NCI-H2171 treated with DMSO at 0.1 percent for 48 hours (cell line): ENCODE results near the gene MACROH2A1.

Experiments
- DNase-seq: peaks from one replicate; lab custom pipeline; 2025; lab: John Stamatoyannopoulos, UW

MACROH2A1 gene

GRCh38 chr5:135313946-135314345, 85.1 kb downstream of the MACROH2A1 start:
- DNase-seq = no peak

- no peak for DNase-seq
These were observed 85.6 kb downstream of the MACROH2A1 start for GRCh38 chr5:135313405-135313804.

- DNase-seq = no peak
These were observed 86.6 kb downstream of the MACROH2A1 start for GRCh38 chr5:135312255-135312935.

GRCh38 chr5:135310328-135310989, 88.6 kb downstream of the MACROH2A1 start:
- DNase-seq = no peak

GRCh38 chr5:135309391-135310327, 89.4 kb downstream of the MACROH2A1 start:
- no peak for DNase-seq

GRCh38 chr5:135308752-135309151, 90.3 kb downstream of the MACROH2A1 start:
- no peak for DNase-seq

GRCh38 chr5:135308245-135308644, 90.8 kb downstream of the MACROH2A1 start:
- no peak for DNase-seq

- DNase-seq = no peak
These were observed 91.7 kb downstream of the MACROH2A1 start for GRCh38 chr5:135307143-135307903.

- no peak for DNase-seq
These were observed 92.5 kb downstream of the MACROH2A1 start for GRCh38 chr5:135306557-135306956.

GRCh38 chr5:135304352-135305221, 94.4 kb downstream of the MACROH2A1 start:
- DNase-seq = no peak

- no peak for DNase-seq
These were observed 95.4 kb downstream of the MACROH2A1 start for GRCh38 chr5:135303582-135304173.

- DNase-seq = no peak
These were observed 101.9 kb downstream of the MACROH2A1 start for GRCh38 chr5:135296900-135297816.

- DNase-seq = no peak
These were observed 103.2 kb downstream of the MACROH2A1 start for GRCh38 chr5:135295852-135296251.

GRCh38 chr5:135294793-135295192, 104.2 kb downstream of the MACROH2A1 start:
- DNase-seq = no peak

GRCh38 chr5:135289651-135290050, 109.4 kb downstream of the MACROH2A1 start:
- DNase-seq = no peak

- DNase-seq = no peak
These were observed 111.5 kb downstream of the MACROH2A1 start for GRCh38 chr5:135287551-135287950.
